HG03025 (cell line): ENCODE data around the gene PODXL.
A peak's percentile ranks its signal among the peaks of the same experiment; 100 is the strongest.

Experiments used
- ATAC-seq: cut with Tn5 transposase; IDR thresholded peaks from one replicate; pipeline ENCODE4 v1.9.1; 2021; ENCODE audit warnings: mild to moderate bottlenecking, moderate library complexity; ENCODE audit not compliant: unreplicated experiment, low FRiP score

Gene PODXL

GRCh38 chr7:131568510-131568909, 12.1 kb upstream of the PODXL start:
- no peak for ATAC-seq

DNA sequence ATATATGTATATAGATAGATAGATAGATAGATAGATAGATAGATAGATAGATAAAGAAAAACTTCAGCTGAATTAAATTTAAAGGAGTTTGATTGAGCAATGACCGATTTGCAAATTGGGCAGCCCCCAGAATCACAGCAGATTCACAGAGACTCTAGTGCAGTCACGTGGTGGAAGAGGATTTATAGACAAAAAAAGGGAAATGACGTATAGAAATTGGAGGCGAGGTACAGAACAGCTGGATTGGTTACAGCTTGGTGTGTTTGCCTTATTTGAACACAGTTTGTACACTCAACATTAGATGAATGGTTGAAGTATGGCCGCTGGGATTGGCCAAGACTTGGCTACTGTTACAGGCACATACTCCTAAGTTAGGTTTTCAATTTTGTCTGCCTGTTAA, 8.2 kb upstream of the PODXL start:
- ATAC-seq, result no peak

DNA sequence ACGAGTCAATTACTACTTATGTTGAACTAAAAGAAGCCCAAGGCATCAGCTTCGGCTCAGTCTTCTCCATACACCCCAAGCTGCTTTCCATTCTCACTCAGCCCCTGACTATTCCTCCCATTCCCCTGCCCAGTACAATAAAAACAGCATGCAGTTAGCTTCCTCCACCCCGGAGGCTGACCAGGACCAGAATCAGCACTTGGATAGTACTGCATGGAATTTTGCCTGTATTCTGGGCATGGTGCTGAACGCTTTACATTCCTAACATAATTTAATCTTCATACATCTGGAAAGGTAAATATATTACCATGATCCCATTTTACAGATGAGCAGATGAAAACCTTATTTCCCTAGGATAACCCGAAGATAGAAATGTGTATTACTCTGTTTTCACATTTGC, 7.5 kb upstream of the PODXL start:
- ATAC-seq, result no peak

GRCh38 chr7:131562941-131563340, 6.5 kb upstream of the PODXL start:
- no peak for ATAC-seq

DNA sequence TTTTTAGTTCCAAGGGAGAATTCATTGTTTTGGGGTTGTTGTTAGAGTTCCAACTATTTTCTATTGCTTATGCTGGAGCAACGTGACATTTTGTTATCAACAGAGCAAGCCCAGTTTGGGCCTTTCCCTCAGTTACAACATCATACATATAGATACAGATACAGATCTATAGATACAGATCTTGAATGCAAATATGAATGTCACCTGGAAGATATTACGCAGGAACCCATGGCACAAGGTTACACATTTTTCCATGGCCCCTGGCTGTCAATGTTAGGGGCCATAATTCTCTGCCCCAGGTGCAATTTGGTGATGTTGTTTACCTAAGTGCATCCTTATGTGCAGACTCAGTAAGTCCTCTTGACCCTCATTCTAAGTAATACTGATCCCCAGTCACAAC, 3.6 kb upstream of the PODXL start:
- ATAC-seq, result no peak

GRCh38 chr7:131557652-131558385, 1.4 kb upstream of the PODXL start:
- ATAC-seq, result no peak

- peak; percentile 9 for ATAC-seq
Observed at GRCh38 chr7:131556909-131557651, 652 bp upstream of the PODXL start.

- peak; percentile 7 for ATAC-seq
Observed at GRCh38 chr7:131555552-131556052, 826 bp downstream of the PODXL start.

DNA sequence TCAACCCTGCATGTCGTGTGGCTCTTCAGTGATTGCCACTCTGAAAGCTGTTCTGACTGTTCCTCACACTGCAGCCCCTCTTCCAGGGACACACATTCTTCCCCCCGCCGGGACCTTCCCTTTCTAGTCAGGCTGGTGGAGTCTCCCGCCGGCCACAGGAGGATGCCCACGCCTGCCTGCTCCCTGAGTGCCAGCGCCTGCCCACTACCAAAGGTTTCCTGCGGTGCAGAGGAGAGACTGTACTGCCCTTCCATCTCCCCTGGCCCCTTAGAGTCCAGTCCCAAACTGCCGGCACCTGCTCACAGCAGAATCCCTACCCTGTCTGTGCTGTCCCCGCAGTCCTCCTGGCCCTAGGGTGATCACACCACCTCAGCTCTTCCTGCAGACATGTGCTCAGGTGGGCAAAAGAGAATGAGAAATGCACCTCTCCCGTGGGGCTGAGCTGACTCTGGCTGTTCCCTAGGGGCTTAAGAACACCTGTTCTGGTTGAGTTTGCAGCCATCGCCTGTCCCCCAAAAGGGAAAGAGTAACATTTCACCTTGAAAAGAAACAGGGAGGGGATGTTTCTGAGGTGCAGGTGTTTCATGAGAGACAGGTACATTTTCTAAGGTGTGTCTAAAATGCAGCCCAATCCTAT, 1.4 kb downstream of the PODXL start:
- no peak for ATAC-seq

DNA sequence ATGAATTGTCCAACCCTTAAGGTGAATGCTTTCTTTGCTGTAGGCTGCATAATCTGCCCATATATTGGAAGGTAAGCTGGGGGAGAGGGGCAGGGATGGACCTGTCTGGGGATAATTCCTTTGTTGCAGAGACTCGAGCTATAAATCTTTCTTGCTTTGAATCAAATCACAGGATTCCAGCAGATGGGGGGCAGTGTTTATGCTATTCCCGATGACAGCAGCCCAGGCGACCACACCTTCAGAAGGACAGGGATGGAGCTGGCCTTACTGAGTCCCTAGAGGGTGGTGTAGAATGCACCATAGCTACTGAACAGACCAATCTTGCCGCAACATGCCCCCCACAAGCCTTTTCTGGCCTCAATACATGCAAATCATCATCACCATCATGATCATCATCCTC, 2.5 kb downstream of the PODXL start:
- no peak for ATAC-seq

- ATAC-seq, result no peak
Observed at GRCh38 chr7:131552053-131552452, 4.4 kb downstream of the PODXL start.

GRCh38 chr7:131550846-131551245, 5.6 kb downstream of the PODXL start:
- ATAC-seq, result no peak

- no peak for ATAC-seq
Observed at GRCh38 chr7:131548371-131548770, 8.1 kb downstream of the PODXL start.

DNA sequence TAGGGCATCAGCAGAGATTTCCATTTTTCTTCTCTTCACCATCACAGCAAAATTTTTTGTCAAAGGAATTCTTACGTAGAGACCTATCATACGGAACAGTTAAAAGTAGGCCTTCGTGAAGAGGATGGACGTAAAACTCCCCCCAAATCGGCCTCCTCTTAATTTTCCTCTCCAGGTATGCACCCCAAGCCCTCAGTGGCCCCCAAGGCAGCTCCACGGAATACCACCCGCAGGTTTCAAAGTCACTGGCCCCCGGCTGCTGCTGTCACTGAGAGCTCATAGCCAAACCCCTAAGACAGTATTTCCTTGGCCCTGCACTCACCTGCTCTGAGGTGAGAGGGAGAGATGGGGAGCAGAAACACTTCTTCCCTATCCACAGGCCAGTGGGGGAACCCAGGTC, 8.8 kb downstream of the PODXL start:
- ATAC-seq, result no peak

GRCh38 chr7:131546583-131547141, 9.8 kb downstream of the PODXL start:
- ATAC-seq, result no peak

DNA sequence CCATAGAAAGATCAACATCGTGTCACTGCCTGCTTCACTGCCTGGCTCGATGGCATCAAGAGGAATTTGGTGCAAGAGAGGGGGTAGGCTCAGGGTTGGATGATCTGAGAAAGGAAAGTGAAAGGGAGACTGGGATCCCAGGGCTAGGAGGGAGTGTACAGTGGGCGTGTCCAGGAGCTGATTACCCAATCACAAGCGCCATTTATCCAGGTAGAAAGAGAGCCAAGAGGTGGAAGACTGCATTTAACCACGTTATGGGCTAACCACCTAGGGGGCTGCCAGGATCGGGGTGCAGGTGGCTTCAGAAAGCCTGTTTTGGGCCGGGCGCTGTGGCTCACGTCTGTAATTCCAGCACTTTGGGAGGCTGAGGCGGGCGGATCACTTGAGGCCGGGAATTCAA, 10.3 kb downstream of the PODXL start:
- no peak for ATAC-seq

GRCh38 chr7:131544449-131545301, 11.8 kb downstream of the PODXL start:
- no peak for ATAC-seq

DNA sequence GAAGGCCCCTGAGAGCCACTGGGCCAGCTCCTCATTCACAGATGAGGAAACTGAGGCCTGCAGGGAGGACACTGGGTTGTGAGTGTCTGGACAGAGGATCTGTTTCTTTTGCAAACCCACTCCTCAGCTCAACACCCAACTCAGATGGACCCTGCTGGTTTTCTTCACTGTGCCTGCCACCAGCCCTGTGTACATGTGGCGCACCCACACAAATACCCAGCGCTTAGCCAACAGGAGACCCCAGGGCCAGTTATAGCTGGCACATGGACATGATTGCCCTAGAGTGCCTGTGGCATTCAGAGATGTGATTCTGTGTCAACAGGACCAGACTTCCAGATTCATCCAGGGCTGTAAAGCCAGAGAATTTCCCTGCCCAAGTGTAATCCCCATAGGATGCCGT, 12.4 kb downstream of the PODXL start:
- no peak for ATAC-seq

GRCh38 chr7:131543298-131543697, 13.1 kb downstream of the PODXL start:
- no peak for ATAC-seq

DNA sequence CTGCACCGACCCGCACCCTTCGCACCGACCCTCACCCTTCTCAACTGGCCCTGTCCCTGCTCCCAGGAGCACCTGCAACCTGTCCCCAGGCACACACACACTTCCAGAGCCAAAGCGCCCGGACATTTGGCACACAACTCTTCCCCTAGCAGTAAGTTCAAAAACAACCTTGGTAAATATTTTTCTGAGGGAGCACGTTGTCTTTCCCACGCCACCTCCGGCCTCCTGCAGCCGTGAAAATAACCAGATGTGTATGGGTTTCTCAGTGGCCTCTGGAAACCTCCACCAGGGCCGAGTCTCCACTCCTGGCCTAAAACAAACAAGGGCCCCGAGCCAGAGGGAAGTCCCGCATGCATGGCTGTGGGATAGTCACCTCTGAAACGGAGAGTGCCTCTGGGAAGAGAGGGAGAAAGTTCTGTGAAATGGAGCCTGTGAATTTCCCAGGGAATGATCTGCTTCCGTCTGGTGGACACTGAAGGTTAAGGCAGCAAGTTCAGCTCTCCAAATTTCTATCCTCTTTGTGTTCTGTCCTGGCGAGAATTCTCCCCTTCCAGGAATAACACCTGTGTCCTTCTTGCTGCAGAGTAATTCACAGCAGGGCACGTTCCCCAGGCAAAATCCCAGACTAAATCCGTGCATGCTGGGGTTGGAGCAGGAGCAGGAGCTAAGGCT, 15.8 kb downstream of the PODXL start:
- no peak for ATAC-seq
